Astrocyte (in vitro differentiated cells and primary cell): ENCODE results near the gene PIH1D2. TPM values are rescaled to one million over a fixed set of nuclear protein-coding genes. Genes with fewer than 3 reads are reported as not detected.

Source experiments
- DNase-seq: peaks from one replicate; pipeline ENCODE4 v3.0.0-alpha.2; 2010; ENCODE audit warnings: low read depth
- FAIRE-seq: peaks from 2 replicates; lab custom pipeline; 2011; peaks lifted over from hg19 to GRCh38; lab: Jason Lieb, UNC
- H2AFZ ChIP-seq: 2 replicates; pipeline ENCODE4 v1.6.0; 2012; ENCODE audit warnings: low read depth, low read length, inconsistent platforms
- H3K27ac ChIP-seq: 2 replicates; pipeline ENCODE4 v1.5.1; 2011; ENCODE audit warnings: low read depth, low read length, inconsistent platforms
- H3K27me3 ChIP-seq: 2 replicates; pipeline ENCODE4 v1.6.0; 2011; ENCODE audit warnings: low read length, inconsistent platforms; ENCODE audit not compliant: insufficient read depth
- H3K36me3 ChIP-seq: 2 replicates; pipeline ENCODE4 v1.5.1; 2011; ENCODE audit warnings: low read length, inconsistent platforms; ENCODE audit not compliant: insufficient read depth
- H3K4me1 ChIP-seq: 2 replicates; pipeline ENCODE4 v1.5.1; 2011; ENCODE audit warnings: low read length, inconsistent platforms; ENCODE audit not compliant: insufficient read depth
- H3K4me2 ChIP-seq: 2 replicates; pipeline ENCODE4 v1.6.0; 2012; ENCODE audit warnings: low read length, inconsistent platforms
- H3K4me3 ChIP-seq: 2 replicates; pipeline ENCODE4 v1.5.1; 2011; ENCODE audit warnings: low read depth, mild to moderate bottlenecking, low read length, inconsistent platforms; ENCODE audit not compliant: insufficient read depth
- H3K79me2 ChIP-seq: 2 replicates; pipeline ENCODE4 v1.6.0; 2012; ENCODE audit warnings: mild to moderate bottlenecking, low read length, inconsistent platforms; ENCODE audit not compliant: insufficient read depth
- H3K9ac ChIP-seq: 2 replicates; pipeline ENCODE4 v1.6.0; 2012; ENCODE audit warnings: mild to moderate bottlenecking, low read length, inconsistent platforms
- H3K9me3 ChIP-seq: 2 replicates; pipeline ENCODE4 v1.5.1; 2012; ENCODE audit warnings: low read depth, mild to moderate bottlenecking, low read length, inconsistent platforms; ENCODE audit not compliant: insufficient read depth
- H4K20me1 ChIP-seq: 2 replicates; pipeline ENCODE4 v1.6.0; 2012; ENCODE audit warnings: low read length, inconsistent platforms; ENCODE audit not compliant: insufficient read depth
- H3K27ac Mint-ChIP-seq: one replicate; pipeline ENCODE4 v1.8.0; 2021; ENCODE audit warnings: mild to moderate bottlenecking, mixed read lengths; ENCODE audit not compliant: unreplicated experiment
- H3K27me3 Mint-ChIP-seq: one replicate; pipeline ENCODE4 v1.8.0; 2021; ENCODE audit warnings: low read depth, mixed read lengths; ENCODE audit not compliant: unreplicated experiment
- H3K36me3 Mint-ChIP-seq: one replicate; pipeline ENCODE4 v1.8.0; 2021; ENCODE audit warnings: low read depth, mixed read lengths; ENCODE audit not compliant: unreplicated experiment
- H3K4me1 Mint-ChIP-seq: one replicate; pipeline ENCODE4 v1.8.0; 2021; ENCODE audit warnings: low read depth, mixed read lengths; ENCODE audit not compliant: unreplicated experiment
- H3K4me3 Mint-ChIP-seq: one replicate; pipeline ENCODE4 v1.8.0; 2021; ENCODE audit warnings: mild to moderate bottlenecking, moderate library complexity, mixed read lengths; ENCODE audit not compliant: unreplicated experiment
- H3K9me3 Mint-ChIP-seq: one replicate; pipeline ENCODE4 v1.8.0; 2021; ENCODE audit warnings: mild to moderate bottlenecking, mixed read lengths; ENCODE audit not compliant: unreplicated experiment
- EZH2 ChIP-seq: IDR thresholded peaks from 2 replicates; pipeline ENCODE4 v1.6.1; 2012; ENCODE audit warnings: mild to moderate bottlenecking, low read length, inconsistent platforms; ENCODE audit not compliant: insufficient read depth
- total RNA-seq: library from RNA; stranded (reverse); gene quantifications from 2 replicates; pipeline ENCODE4 v1.2.1, GENCODE V29; 2021
- TF ChIP-seq, protein P1 (sequence below): IDR thresholded peaks from 2 replicates; pipeline ENCODE4 v1.5.1; 2011; ENCODE audit warnings: low read depth, mild to moderate bottlenecking, inconsistent platforms, low read length, moderate library complexity; ENCODE audit not compliant: insufficient read depth

Gene PIH1D2
- total RNA-seq, 1 donor from 2014 or later: 1.0 TPM

DNA sequence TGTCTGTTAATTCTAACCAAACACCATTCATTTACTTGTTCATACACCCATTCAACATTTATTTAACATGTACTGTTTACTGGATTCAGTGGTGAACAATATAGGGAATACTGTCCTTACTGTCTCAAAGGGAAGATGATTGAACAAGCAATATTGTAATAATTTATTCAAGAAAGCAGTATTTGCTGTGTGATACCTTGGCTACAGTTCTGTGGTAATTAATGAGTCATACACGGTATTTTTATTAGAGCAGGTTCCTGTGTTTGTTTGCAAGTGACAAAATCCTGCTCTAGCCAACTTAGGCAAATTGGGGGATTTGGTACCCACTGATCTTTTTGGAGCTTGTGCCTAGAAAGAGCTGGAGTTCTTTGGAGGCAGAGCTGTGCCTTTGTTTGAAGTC, 15.7 kb downstream of the PIH1D2 start:
- H3K4me3 ChIP-seq: no peak overlapping the region
- no peaks in the 10 kb centered on the region for H3K9me3 Mint-ChIP-seq
- H3K79me2 ChIP-seq: no peaks in the 10 kb centered on the region
- no peak overlapping the region for H2AFZ ChIP-seq
- no peaks in the 10 kb centered on the region for H3K4me1 Mint-ChIP-seq
- H3K4me3 Mint-ChIP-seq: no peak overlapping the region
- FAIRE-seq: peak; percentile 41
- H3K4me2 ChIP-seq: no peak overlapping the region
- H3K27me3 Mint-ChIP-seq: no peaks in the 10 kb centered on the region
- no peaks in the 10 kb centered on the region for H3K9me3 ChIP-seq
- no peaks in the 10 kb centered on the region for H4K20me1 ChIP-seq
- H3K27me3 ChIP-seq: no peaks in the 10 kb centered on the region
- peaks cover 22% of the 10 kb centered on the region for H3K36me3 ChIP-seq
- peaks cover 11% of the 10 kb centered on the region for H3K36me3 Mint-ChIP-seq
- H3K9ac ChIP-seq: no peak overlapping the region
- TF ChIP-seq, protein P1, sequence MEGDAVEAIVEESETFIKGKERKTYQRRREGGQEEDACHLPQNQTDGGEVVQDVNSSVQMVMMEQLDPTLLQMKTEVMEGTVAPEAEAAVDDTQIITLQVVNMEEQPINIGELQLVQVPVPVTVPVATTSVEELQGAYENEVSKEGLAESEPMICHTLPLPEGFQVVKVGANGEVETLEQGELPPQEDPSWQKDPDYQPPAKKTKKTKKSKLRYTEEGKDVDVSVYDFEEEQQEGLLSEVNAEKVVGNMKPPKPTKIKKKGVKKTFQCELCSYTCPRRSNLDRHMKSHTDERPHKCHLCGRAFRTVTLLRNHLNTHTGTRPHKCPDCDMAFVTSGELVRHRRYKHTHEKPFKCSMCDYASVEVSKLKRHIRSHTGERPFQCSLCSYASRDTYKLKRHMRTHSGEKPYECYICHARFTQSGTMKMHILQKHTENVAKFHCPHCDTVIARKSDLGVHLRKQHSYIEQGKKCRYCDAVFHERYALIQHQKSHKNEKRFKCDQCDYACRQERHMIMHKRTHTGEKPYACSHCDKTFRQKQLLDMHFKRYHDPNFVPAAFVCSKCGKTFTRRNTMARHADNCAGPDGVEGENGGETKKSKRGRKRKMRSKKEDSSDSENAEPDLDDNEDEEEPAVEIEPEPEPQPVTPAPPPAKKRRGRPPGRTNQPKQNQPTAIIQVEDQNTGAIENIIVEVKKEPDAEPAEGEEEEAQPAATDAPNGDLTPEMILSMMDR: no peak
- no peak for TF ChIP-seq EZH2
- H3K4me1 ChIP-seq: no peaks in the 10 kb centered on the region
- H3K27ac Mint-ChIP-seq: no peak overlapping the region
- H3K27ac ChIP-seq: no peak overlapping the region
- DNase-seq: no peak

DNA sequence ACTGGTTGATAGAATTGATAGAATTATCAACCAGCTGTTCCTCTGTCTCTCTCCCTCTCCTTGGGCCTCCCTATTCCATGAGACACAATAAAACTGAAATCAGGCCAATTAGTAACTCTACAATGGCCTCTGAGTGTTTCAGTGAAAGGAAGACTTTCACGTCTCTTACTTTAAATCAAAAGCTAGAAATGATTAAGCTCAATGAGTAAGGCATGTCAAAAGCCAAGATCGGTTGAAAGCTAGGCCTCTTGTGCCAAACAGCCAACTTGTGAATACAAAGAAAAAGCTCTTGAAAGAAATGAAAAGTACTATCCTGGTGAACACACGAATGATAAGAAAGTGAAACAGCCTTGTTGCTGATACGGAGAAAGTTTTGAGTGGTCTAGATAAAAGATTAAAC, 16.6 kb downstream of the PIH1D2 start:
- Mint-ChIP-seq H3K9me3 (no peaks in the 10 kb centered on the region), H3K4me3 (no peak overlapping the region), H3K36me3 (peaks cover 11% of the 10 kb centered on the region), H3K27ac (no peak overlapping the region), H3K4me1 (no peaks in the 10 kb centered on the region), H3K27me3 (no peaks in the 10 kb centered on the region)
- Histone ChIP-seq H2AFZ (no peak overlapping the region), H4K20me1 (no peaks in the 10 kb centered on the region), H3K4me1 (no peaks in the 10 kb centered on the region), H3K9me3 (no peaks in the 10 kb centered on the region), H3K4me3 (no peak overlapping the region), H3K36me3 (peaks cover 23% of the 10 kb centered on the region), H3K27ac (no peak overlapping the region), H3K79me2 (no peaks in the 10 kb centered on the region), H3K9ac (no peak overlapping the region), H3K27me3 (no peaks in the 10 kb centered on the region), H3K4me2 (no peak overlapping the region)
- DNase-seq: no peak
- no peak for FAIRE-seq
- TF ChIP-seq, protein P1: no peak
- TF ChIP-seq EZH2: no peak

DNA sequence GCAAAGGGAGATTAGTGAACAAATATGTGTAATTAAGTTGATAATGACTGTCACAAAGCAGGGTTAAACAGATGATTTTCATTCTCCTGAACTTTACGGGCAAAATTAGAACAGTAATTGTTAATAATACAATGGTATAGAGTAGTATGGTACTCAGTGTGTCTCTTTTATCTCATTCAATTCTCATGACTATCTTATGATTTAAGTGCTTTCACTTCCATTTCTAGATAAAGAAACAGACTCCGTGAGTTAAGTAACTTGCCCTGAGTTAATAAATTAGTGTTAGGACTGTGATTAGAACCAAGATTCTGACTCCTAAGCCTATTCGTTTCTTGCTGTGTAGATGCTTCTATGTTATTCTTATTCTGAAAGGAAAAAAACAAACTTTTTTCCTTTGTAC, 22.0 kb downstream of the PIH1D2 start:
- H3K4me3 ChIP-seq: no peak overlapping the region
- H3K4me1 ChIP-seq: peaks cover 3% of the 10 kb centered on the region
- H3K9me3 ChIP-seq: no peaks in the 10 kb centered on the region
- peaks cover 25% of the 10 kb centered on the region for H3K36me3 ChIP-seq
- H3K9ac ChIP-seq: no peak overlapping the region
- H2AFZ ChIP-seq: no peak overlapping the region
- H3K4me2 ChIP-seq: no peak overlapping the region
- H3K9me3 Mint-ChIP-seq: peaks cover 7% of the 10 kb centered on the region
- H4K20me1 ChIP-seq: no peaks in the 10 kb centered on the region
- DNase-seq: no peak
- no peak overlapping the region for H3K27ac ChIP-seq
- no peak overlapping the region for H3K4me3 Mint-ChIP-seq
- no peaks in the 10 kb centered on the region for H3K27me3 Mint-ChIP-seq
- peaks cover 20% of the 10 kb centered on the region for H3K36me3 Mint-ChIP-seq
- H3K79me2 ChIP-seq: peaks cover 3% of the 10 kb centered on the region
- H3K27ac Mint-ChIP-seq: no peak overlapping the region
- FAIRE-seq: no peak
- TF ChIP-seq, protein P1: no peak
- TF ChIP-seq EZH2: no peak
- H3K4me1 Mint-ChIP-seq: peaks cover 3% of the 10 kb centered on the region
- H3K27me3 ChIP-seq: no peaks in the 10 kb centered on the region
